22Rv1 (cell line): ENCODE data around the gene COL4A1.

ENCODE experiments used
- CTCF ChIP-seq: fragments of 450-650 bp; IDR thresholded peaks from 2 replicates; pipeline ENCODE4 v1.5.1; 2017; ENCODE audit warnings: mild to moderate bottlenecking
- ZFX ChIP-seq: fragments of 450-650 bp; IDR thresholded peaks from 2 replicates; pipeline ENCODE4 v1.6.1; 2017; ENCODE audit warnings: antibody characterized with exemption, borderline replicate concordance

- TF ChIP-seq CTCF (no peak), ZFX (no peak)
These were observed 41.6 kb downstream of the COL4A1 start for GRCh38 chr13:110265341-110265681.
